ENCODE results near the gene ADAM22. TPM values are rescaled to one million over a fixed set of nuclear protein-coding genes. Genes with fewer than 3 reads are reported as not detected.
"Not testable (repeated sequence)": the region's sequence is repeated elsewhere in the genome, so short reads cannot be mapped to it uniquely, and the experiment has no call there.

The ADAM22 gene
- total and polyA plus RNA-seq, 8 donors: 2.6 to 25.3 (median 17.0) TPM

GRCh38 chr7:87899255-87899654 is 34.8 kb upstream of the ADAM22 start:
- H3K4me3 ChIP-seq: no peak overlapping the region
- ATAC-seq: no peak
- intact Hi-C loops (cut with DNase I): no loop called here
- H3K36me3 ChIP-seq: peaks cover 0 to 41% of the 10 kb centered on the region in 2 donors
- H3K9me3 ChIP-seq: no peaks in the 10 kb centered on the region
- no peak overlapping the region for H3K27ac ChIP-seq
- no peak for DNase-seq
- no peak for TF ChIP-seq CTCF (IDR thresholded peaks at IDR 0.05)
- H3K4me1 ChIP-seq: no peaks in the 10 kb centered on the region
- H3K27me3 ChIP-seq: no peaks in the 10 kb centered on the region

- H3K4me1 ChIP-seq; ATAC-seq; H3K4me3 ChIP-seq; H3K27me3 ChIP-seq; DNase-seq; H3K9me3 ChIP-seq; intact Hi-C loops (cut with DNase I): not testable (repeated sequence)
- Histone ChIP-seq H3K36me3 (peaks cover 0 to 26% of the 10 kb centered on the region in 2 donors), H3K27ac (peak overlapping the region in 1 of 2 donors; percentile 21)
Observed at GRCh38 chr7:87907136-87907906, 26.7 kb upstream of the ADAM22 start.

GRCh38 chr7:87908814-87909213 is 25.2 kb upstream of the ADAM22 start:
- DNase-seq; intact Hi-C loops (cut with DNase I); H3K27ac ChIP-seq: not testable (repeated sequence)

GRCh38 chr7:87912121-87912520 is 21.9 kb upstream of the ADAM22 start:
- Histone ChIP-seq H3K9me3 (no peaks in the 10 kb centered on the region), H3K4me3 (no peak overlapping the region), H3K27me3 (no peaks in the 10 kb centered on the region), H3K4me1 (peaks cover 0 to under 1% of the 10 kb centered on the region in 2 donors), H3K36me3 (no peaks in the 10 kb centered on the region), H3K27ac (no peak overlapping the region)
- ATAC-seq (no peak), DNase-seq (no peak)
- intact Hi-C loops (cut with DNase I): no loop called here
- no peak for TF ChIP-seq CTCF (IDR thresholded peaks at IDR 0.05)

More at GRCh38 chr7:87908814-87909213, 25.2 kb upstream of the ADAM22 start:
- ATAC-seq, H3K4me1 ChIP-seq, H3K27me3 ChIP-seq, H3K4me3 ChIP-seq, H3K9me3 ChIP-seq: not testable (repeated sequence)
- peaks cover 0 to 18% of the 10 kb centered on the region in 2 donors for H3K36me3 ChIP-seq

- Histone ChIP-seq H3K27me3 (no peaks in the 10 kb centered on the region), H3K36me3 (no peaks in the 10 kb centered on the region), H3K4me3 (no peak overlapping the region), H3K9me3 (no peaks in the 10 kb centered on the region), H3K27ac (no peak overlapping the region), H3K4me1 (no peaks in the 10 kb centered on the region)
- no peak for ATAC-seq
- DNase-seq: no peak
- TF ChIP-seq CTCF (IDR thresholded peaks at IDR 0.05): no peak
- intact Hi-C loops (cut with DNase I): no loop called here
Observed at GRCh38 chr7:87918740-87919139, 15.3 kb upstream of the ADAM22 start.

GRCh38 chr7:87919875-87920274 is 14.2 kb upstream of the ADAM22 start:
- intact Hi-C loops (cut with DNase I): no loop called here
- no peak for TF ChIP-seq CTCF (IDR thresholded peaks at IDR 0.05)
- Histone ChIP-seq H3K27ac (no peak overlapping the region), H3K27me3 (no peaks in the 10 kb centered on the region), H3K9me3 (no peaks in the 10 kb centered on the region), H3K36me3 (no peaks in the 10 kb centered on the region), H3K4me1 (no peaks in the 10 kb centered on the region), H3K4me3 (no peak overlapping the region)
- DNase-seq (no peak), ATAC-seq (no peak)

Data from left lung (tissue), 10 donors.